Panc1 (cell line): ENCODE results near the gene ATP9A.

ENCODE experiments used
- CTCF ChIP-seq: fragments of 450-650 bp; IDR thresholded peaks from 2 replicates; pipeline ENCODE4 v1.5.1; 2017; ENCODE audit warnings: mild to moderate bottlenecking
- TF ChIP-seq, protein P1 (sequence below), 2 experiments: IDR thresholded peaks; 2 replicates each; pipeline ENCODE4 v1.6.1; 2011 to 2012; ENCODE audit warnings: low read depth in 2 of 2, control low read depth in 1 of 2, low read length in 1 of 2, mild to moderate bottlenecking in 1 of 2, moderate library complexity in 1 of 2; ENCODE audit not compliant: insufficient read depth in 1 of 2

DNA sequence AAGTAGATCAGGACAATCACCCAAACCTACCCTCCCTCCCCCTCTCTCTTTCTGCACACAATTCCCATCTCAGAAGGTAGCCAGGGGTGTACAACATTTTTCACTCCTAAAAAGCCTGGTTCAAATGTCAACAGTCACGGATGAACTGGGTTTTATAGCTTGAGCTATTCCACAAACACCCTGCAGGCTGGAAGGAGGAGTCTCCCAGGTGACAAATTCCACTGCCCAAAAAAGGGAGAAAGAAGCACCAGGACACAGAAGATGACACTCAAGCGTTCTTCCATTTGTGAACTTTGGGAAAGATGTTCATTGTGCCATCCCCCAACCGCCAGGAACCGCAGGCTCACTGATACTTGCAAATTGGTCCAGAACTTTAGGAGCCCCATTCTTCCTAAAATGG is 114.1 kb downstream of the ATP9A start:
- no peak for TF ChIP-seq CTCF
- TF ChIP-seq, protein P1, sequence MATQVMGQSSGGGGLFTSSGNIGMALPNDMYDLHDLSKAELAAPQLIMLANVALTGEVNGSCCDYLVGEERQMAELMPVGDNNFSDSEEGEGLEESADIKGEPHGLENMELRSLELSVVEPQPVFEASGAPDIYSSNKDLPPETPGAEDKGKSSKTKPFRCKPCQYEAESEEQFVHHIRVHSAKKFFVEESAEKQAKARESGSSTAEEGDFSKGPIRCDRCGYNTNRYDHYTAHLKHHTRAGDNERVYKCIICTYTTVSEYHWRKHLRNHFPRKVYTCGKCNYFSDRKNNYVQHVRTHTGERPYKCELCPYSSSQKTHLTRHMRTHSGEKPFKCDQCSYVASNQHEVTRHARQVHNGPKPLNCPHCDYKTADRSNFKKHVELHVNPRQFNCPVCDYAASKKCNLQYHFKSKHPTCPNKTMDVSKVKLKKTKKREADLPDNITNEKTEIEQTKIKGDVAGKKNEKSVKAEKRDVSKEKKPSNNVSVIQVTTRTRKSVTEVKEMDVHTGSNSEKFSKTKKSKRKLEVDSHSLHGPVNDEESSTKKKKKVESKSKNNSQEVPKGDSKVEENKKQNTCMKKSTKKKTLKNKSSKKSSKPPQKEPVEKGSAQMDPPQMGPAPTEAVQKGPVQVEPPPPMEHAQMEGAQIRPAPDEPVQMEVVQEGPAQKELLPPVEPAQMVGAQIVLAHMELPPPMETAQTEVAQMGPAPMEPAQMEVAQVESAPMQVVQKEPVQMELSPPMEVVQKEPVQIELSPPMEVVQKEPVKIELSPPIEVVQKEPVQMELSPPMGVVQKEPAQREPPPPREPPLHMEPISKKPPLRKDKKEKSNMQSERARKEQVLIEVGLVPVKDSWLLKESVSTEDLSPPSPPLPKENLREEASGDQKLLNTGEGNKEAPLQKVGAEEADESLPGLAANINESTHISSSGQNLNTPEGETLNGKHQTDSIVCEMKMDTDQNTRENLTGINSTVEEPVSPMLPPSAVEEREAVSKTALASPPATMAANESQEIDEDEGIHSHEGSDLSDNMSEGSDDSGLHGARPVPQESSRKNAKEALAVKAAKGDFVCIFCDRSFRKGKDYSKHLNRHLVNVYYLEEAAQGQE (IDR thresholded peaks at IDR 0.05; ENCODE audit: insufficient read depth in 1 of 2, low read depth in 2 of 2, low read length in 1 of 2): no peak
